Upper lobe of left lung (tissue), 6 donors: ENCODE data around the gene DENND1B. TPM values are rescaled to one million over a fixed set of nuclear protein-coding genes. Genes with fewer than 3 reads are reported as not detected.
"Not testable (repeated sequence)": the region's sequence is repeated elsewhere in the genome, so short reads cannot be mapped to it uniquely, and the experiment has no call there.

Experiments
- ATAC-seq, 2 donors: fragments of 200-7000 bp; cut with Tn5 transposase; one replicate each; pipeline ENCODE4 v1.9.1; 2022; ENCODE audit warnings: mild to moderate bottlenecking in 2 of 2, moderate library complexity in 2 of 2; ENCODE audit not compliant: low FRiP score in 2 of 2
- DNase-seq, 2 donors: peaks; one replicate each; pipeline ENCODE4 v3.0.0-alpha.2; 2019 to 2020
- H3K27ac ChIP-seq, 4 donors: fragments of 200-600 bp; sonication (generic); one replicate each; pipeline ENCODE4 v1.5.1; 2016 to 2019
- H3K27me3 ChIP-seq, 4 donors: fragments of 200-600 bp; sonication (generic); one replicate each; pipeline ENCODE4 v1.5.1; 2017 to 2019
- H3K36me3 ChIP-seq, 4 donors: fragments of 200-600 bp; sonication (generic); one replicate each; pipeline ENCODE4 v1.5.1; 2016 to 2019
- H3K4me1 ChIP-seq, 4 donors: fragments of 200-600 bp; sonication (generic); one replicate each; pipeline ENCODE4 v1.5.1; 2018 to 2019
- H3K4me3 ChIP-seq, 4 donors: fragments of 200-600 bp; sonication (generic); one replicate each; pipeline ENCODE4 v1.5.1; 2017 to 2019; ENCODE audit warnings: mild to moderate bottlenecking in 2 of 4, moderate library complexity in 1 of 4
- H3K9me3 ChIP-seq, 4 donors: fragments of 200-600 bp; sonication (generic); one replicate each; pipeline ENCODE4 v1.5.1; 2018 to 2019
- EP300 ChIP-seq, 4 donors: sonication (generic); formaldehyde crosslinking; IDR thresholded peaks; one replicate each; pipeline ENCODE4 v1.5.1; 2017; ENCODE audit warnings: antibody characterized with exemption in 4 of 4, control low read depth in 2 of 4
- POLR2A ChIP-seq, 4 donors: fragments of 450-650 bp; IDR thresholded peaks; one replicate each; pipeline ENCODE4 v1.5.1; 2016 to 2017; ENCODE audit warnings: antibody characterized with exemption in 4 of 4, mild to moderate bottlenecking in 2 of 4
- POLR2AphosphoS5 ChIP-seq, 2 donors: sonication (generic); formaldehyde crosslinking; IDR thresholded peaks; one replicate each; pipeline ENCODE4 v1.5.1; 2017; ENCODE audit warnings: antibody characterized with exemption in 2 of 2
- WGBS, 2 donors: methylation state at CpG; one replicate each; pipeline ENCODE4 v1.1.5; 2017 to 2018; 5-methylcytosine and 5-hydroxymethylcytosine counted together
- total RNA-seq, 6 donors: library from RNA; depleted of rRNA in 4 of 6; stranded (reverse); fragments of >200 nt in 4 of 6; gene quantifications; one replicate each; pipeline versions ENCODE4 v1.1.0 to v1.2.1, GENCODE V29; 2016 to 2021
- TF ChIP-seq, protein P1 (sequence below), 6 experiments: fragments of 450-650 bp in 4 of 6; fragments of 200-600 bp in 2 of 6; sonication (generic) in 2 of 6; IDR thresholded peaks; one replicate each; pipeline ENCODE4 v1.5.1; 2016 to 2019; ENCODE audit warnings: antibody characterized with exemption in 6 of 6
- donor health status: DM: no; HTN: no; CAD: no; lungs with moderate emphysema.
- donor health status: DM: no; HTN: yes; CAD: no; lungs with severe emphysema.

Gene DENND1B
- total RNA-seq, 6 donors from 2014 or later = 14.9 to 39.1 (median 21.0) TPM

DNA sequence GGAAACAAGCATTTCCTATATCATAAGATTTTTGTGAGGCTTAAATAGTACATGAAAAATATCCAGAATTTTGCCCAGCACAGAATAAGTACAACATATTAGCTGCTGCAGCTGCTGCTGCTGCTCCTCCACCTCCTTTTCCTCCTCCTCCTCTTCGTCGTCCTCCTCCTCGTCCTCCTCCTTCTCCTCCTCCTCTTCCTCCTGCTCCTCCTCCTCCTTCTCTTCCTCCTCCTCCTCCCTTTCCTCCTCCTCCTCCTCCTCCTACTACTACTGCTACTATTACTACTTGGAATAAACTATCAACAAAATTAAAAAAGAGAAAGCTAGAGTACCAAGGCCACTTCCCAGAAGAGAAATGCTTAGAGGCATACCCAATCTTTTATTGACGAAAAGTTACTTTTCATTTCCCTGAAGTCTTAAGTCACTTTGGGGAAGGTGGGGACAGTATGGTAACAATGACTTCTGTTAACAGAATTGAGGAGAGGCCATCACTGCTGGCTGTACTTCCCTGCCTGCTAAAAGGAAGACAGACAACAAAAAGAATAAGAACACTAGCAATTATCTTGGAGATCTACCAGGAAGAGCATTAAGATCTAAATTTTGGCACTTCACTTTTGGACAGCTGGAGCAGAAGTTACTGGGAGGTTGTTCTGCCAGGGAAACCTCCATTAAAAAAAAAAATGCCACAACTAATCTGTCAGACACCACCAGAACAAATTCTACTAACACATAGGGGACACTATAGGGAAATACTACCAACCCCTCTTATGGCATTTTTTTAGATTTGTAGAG is 7.1 kb downstream of the DENND1B start:
- no peak for DNase-seq
- Histone ChIP-seq H3K9me3 (no peaks in the 10 kb centered on the region), H3K4me1 (peaks cover 8 to 26% (median 12%) of the 10 kb centered on the region in 4 donors), H3K27me3 (no peaks in the 10 kb centered on the region), H3K36me3 (no peaks in the 10 kb centered on the region), H3K4me3 (no peak overlapping the region), H3K27ac (no peak overlapping the region)
- TF ChIP-seq POLR2AphosphoS5 (IDR thresholded peaks at IDR 0.05) = no peak
- TF ChIP-seq, protein P1, sequence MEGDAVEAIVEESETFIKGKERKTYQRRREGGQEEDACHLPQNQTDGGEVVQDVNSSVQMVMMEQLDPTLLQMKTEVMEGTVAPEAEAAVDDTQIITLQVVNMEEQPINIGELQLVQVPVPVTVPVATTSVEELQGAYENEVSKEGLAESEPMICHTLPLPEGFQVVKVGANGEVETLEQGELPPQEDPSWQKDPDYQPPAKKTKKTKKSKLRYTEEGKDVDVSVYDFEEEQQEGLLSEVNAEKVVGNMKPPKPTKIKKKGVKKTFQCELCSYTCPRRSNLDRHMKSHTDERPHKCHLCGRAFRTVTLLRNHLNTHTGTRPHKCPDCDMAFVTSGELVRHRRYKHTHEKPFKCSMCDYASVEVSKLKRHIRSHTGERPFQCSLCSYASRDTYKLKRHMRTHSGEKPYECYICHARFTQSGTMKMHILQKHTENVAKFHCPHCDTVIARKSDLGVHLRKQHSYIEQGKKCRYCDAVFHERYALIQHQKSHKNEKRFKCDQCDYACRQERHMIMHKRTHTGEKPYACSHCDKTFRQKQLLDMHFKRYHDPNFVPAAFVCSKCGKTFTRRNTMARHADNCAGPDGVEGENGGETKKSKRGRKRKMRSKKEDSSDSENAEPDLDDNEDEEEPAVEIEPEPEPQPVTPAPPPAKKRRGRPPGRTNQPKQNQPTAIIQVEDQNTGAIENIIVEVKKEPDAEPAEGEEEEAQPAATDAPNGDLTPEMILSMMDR (IDR thresholded peaks at IDR 0.05) = no peak
- TF ChIP-seq POLR2A (IDR thresholded peaks at IDR 0.05) = no peak
- no peak for TF ChIP-seq EP300 (IDR thresholded peaks at IDR 0.05)
- WGBS, 2 donors = 41 to 45% methylated on average over 4 of the region's 4 CpGs
- no peak for ATAC-seq

DNA sequence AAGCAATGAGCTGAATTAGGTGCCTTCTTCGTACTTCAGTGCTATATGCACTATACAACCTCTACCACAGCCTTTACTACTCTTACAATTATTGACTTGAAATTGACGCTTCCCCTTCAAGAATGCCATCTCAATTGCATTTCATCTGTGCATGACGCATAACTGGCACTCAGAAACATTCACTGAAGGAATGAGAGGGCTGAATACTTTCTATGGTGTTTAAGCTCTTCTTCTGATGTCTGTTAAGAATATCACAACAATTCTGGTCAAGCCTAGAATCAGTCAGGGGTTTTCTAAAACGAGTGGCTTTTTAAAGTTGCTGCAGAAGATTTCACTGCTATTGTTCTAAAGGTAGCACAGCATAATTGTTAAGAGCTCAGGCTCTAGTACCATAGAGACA is 11.5 kb downstream of the DENND1B start:
- TF ChIP-seq POLR2AphosphoS5 (IDR thresholded peaks at IDR 0.05) (no peak), POLR2A (IDR thresholded peaks at IDR 0.05) (no peak), EP300 (IDR thresholded peaks at IDR 0.05) (no peak)
- TF ChIP-seq, protein P1 (IDR thresholded peaks at IDR 0.05) = no peak
- 61 to 81% methylated on average over 4 of the region's 4 CpGs for WGBS, 2 donors
- DNase-seq = no peak
- H3K27me3 ChIP-seq = no peaks in the 10 kb centered on the region
- no peak for ATAC-seq
- H3K4me1 ChIP-seq = peaks cover 0 to 12% (median 2%) of the 10 kb centered on the region in 4 donors
- H3K27ac ChIP-seq = no peak overlapping the region
- H3K36me3 ChIP-seq = no peaks in the 10 kb centered on the region
- H3K4me3 ChIP-seq = no peak overlapping the region
- H3K9me3 ChIP-seq = no peaks in the 10 kb centered on the region

GRCh38 chr1:197763307-197763706 is 12.0 kb downstream of the DENND1B start:
- ATAC-seq (no peak), DNase-seq (no peak)
- Histone ChIP-seq H3K4me3 (no peak overlapping the region), H3K27ac (no peak overlapping the region), H3K27me3 (no peaks in the 10 kb centered on the region), H3K36me3 (no peaks in the 10 kb centered on the region), H3K4me1 (peaks cover 0 to 7% (median 2%) of the 10 kb centered on the region in 4 donors), H3K9me3 (no peaks in the 10 kb centered on the region)
- TF ChIP-seq EP300 (IDR thresholded peaks at IDR 0.05) = no peak
- no peak for TF ChIP-seq POLR2A (IDR thresholded peaks at IDR 0.05)
- TF ChIP-seq POLR2AphosphoS5 (IDR thresholded peaks at IDR 0.05) = no peak
- TF ChIP-seq, protein P1 (IDR thresholded peaks at IDR 0.05) = no peak

- Histone ChIP-seq H3K4me3 (no peak overlapping the region), H3K4me1 (no peaks in the 10 kb centered on the region), H3K36me3 (no peaks in the 10 kb centered on the region), H3K27ac (no peak overlapping the region), H3K9me3 (no peaks in the 10 kb centered on the region), H3K27me3 (no peaks in the 10 kb centered on the region)
- DNase-seq = no peak
- ATAC-seq = no peak
- WGBS, 2 donors = 44 to 60% methylated on average over 2 of the region's 2 CpGs
- no peak for TF ChIP-seq POLR2AphosphoS5 (IDR thresholded peaks at IDR 0.05)
- no peak for TF ChIP-seq POLR2A (IDR thresholded peaks at IDR 0.05)
- TF ChIP-seq EP300 (IDR thresholded peaks at IDR 0.05) = no peak
- TF ChIP-seq, protein P1 (IDR thresholded peaks at IDR 0.05) = no peak
Observed at GRCh38 chr1:197761654-197762053, 13.6 kb downstream of the DENND1B start.

GRCh38 chr1:197755553-197755952 is 19.7 kb downstream of the DENND1B start:
- 82 to 86% methylated on average over 4 of the region's 4 CpGs for WGBS, 2 donors
- H3K27ac ChIP-seq, H3K36me3 ChIP-seq, H3K4me1 ChIP-seq, H3K27me3 ChIP-seq, ATAC-seq, H3K4me3 ChIP-seq, H3K9me3 ChIP-seq, DNase-seq: not testable (repeated sequence)

- not testable (repeated sequence) for DNase-seq, H3K27me3 ChIP-seq, ATAC-seq, H3K4me1 ChIP-seq, H3K9me3 ChIP-seq, H3K36me3 ChIP-seq, H3K27ac ChIP-seq, H3K4me3 ChIP-seq
- WGBS, 2 donors = 97 to 100% methylated on average over 6 of the region's 6 CpGs
Observed at GRCh38 chr1:197752652-197753164, 22.6 kb downstream of the DENND1B start.
